HEK293 (cell line): ENCODE results near the gene LRRC8C.

ENCODE experiments used
- CTCF ChIA-PET: fragments of 350-600 bp; formaldehyde crosslinking; extraction: SDS; loops from one replicate; lab custom pipeline; 2021; ENCODE audit warnings: antibody characterized with exemption; lab: Yijun Ruan, JAX
- POLR2A ChIA-PET: fragments of 300-600 bp; formaldehyde crosslinking; extraction: SDS; loops from one replicate; lab custom pipeline; 2020; ENCODE audit warnings: antibody characterized with exemption, inconsistent platforms; lab: Yijun Ruan, JAX
- H3K27ac ChIP-seq: fragments of 200-500 bp; sonication (Bioruptor generic); 2 replicates; pipeline ENCODE4 v1.5.1; 2014; ENCODE audit warnings: low read depth, low read length, control low read depth, inconsistent platforms; ENCODE audit errors: extremely low read depth
- H3K36me3 ChIP-seq, 2 experiments: fragments of 200-500 bp in 1 of 2; sonication (Bioruptor generic) in 1 of 2; 1 replicate in 1 of 2; 2 replicates in 1 of 2; pipeline ENCODE4 v1.5.1; 2014 to 2017; ENCODE audit warnings: inconsistent platforms in 2 of 2, low read length in 2 of 2; ENCODE audit not compliant: control insufficient read depth in 2 of 2, insufficient read depth in 1 of 2
- H3K4me1 ChIP-seq: fragments of 200-500 bp; sonication (Bioruptor generic); 2 replicates; pipeline ENCODE4 v1.5.1; 2014; ENCODE audit warnings: mild to moderate bottlenecking, low read length, inconsistent platforms; ENCODE audit not compliant: control insufficient read depth, insufficient read depth
- H3K4me3 ChIP-seq: 2 replicates; pipeline ENCODE4 v1.5.1; 2011; ENCODE audit warnings: low read depth, mild to moderate bottlenecking, control low read depth, low read length, moderate library complexity
- H3K9me3 ChIP-seq: fragments of 200-500 bp; sonication (Bioruptor generic); 2 replicates; pipeline ENCODE4 v1.5.1; 2014; ENCODE audit warnings: low read depth, low read length, inconsistent platforms; ENCODE audit not compliant: control insufficient read depth, insufficient read depth
- KLF16 ChIP-seq: fragments of 450-650 bp; formaldehyde crosslinking; IDR thresholded peaks from 2 replicates; pipeline ENCODE4 v1.5.1; 2017; ENCODE audit warnings: missing biosample characterization, missing genetic modification characterization
- PRDM1 ChIP-seq: fragments of 450-650 bp; formaldehyde crosslinking; IDR thresholded peaks from 2 replicates; pipeline ENCODE4; 2016; ENCODE audit warnings: missing biosample characterization, missing genetic modification characterization
- SP2 ChIP-seq: fragments of 450-650 bp; formaldehyde crosslinking; IDR thresholded peaks from 2 replicates; pipeline ENCODE4 v1.5.1; 2016; ENCODE audit warnings: missing biosample characterization, missing genetic modification characterization
- ZNF114 ChIP-seq: fragments of 450-650 bp; formaldehyde crosslinking; IDR thresholded peaks from 2 replicates; pipeline ENCODE4 v1.5.0; 2017; ENCODE audit warnings: missing biosample characterization, missing genetic modification characterization
- ZNF202 ChIP-seq: fragments of 450-650 bp; formaldehyde crosslinking; IDR thresholded peaks from 2 replicates; pipeline ENCODE4 v1.5.1; 2016; ENCODE audit warnings: missing biosample characterization, missing genetic modification characterization, borderline replicate concordance
- ZNF23 ChIP-seq: fragments of 450-650 bp; formaldehyde crosslinking; IDR thresholded peaks from 2 replicates; pipeline ENCODE4 v1.5.1; 2016; ENCODE audit warnings: missing biosample characterization, missing genetic modification characterization, borderline replicate concordance
- ZNF24 ChIP-seq: fragments of 450-650 bp; formaldehyde crosslinking; IDR thresholded peaks from 2 replicates; pipeline ENCODE4 v1.5.1; 2016; ENCODE audit warnings: missing biosample characterization, missing genetic modification characterization
- ZNF248 ChIP-seq: fragments of 450-650 bp; formaldehyde crosslinking; IDR thresholded peaks from 2 replicates; pipeline ENCODE4 v1.5.1; 2017; ENCODE audit warnings: missing biosample characterization, missing genetic modification characterization
- ZNF341 ChIP-seq: fragments of 450-650 bp; formaldehyde crosslinking; IDR thresholded peaks from 2 replicates; pipeline ENCODE4; 2016; ENCODE audit warnings: low read depth, missing biosample characterization, missing genetic modification characterization
- ZNF404 ChIP-seq: fragments of 450-650 bp; formaldehyde crosslinking; IDR thresholded peaks from 2 replicates; pipeline ENCODE4 v1.5.1; 2017; ENCODE audit warnings: missing biosample characterization, missing genetic modification characterization
- ZNF449 ChIP-seq: fragments of 450-650 bp; formaldehyde crosslinking; IDR thresholded peaks from 2 replicates; pipeline ENCODE4 v1.5.1; 2017; ENCODE audit warnings: missing biosample characterization, mild to moderate bottlenecking, missing genetic modification characterization, moderate library complexity
- ZNF529 ChIP-seq: fragments of 450-650 bp; formaldehyde crosslinking; IDR thresholded peaks from 2 replicates; pipeline ENCODE4 v1.5.1; 2017; ENCODE audit warnings: missing genetic modification characterization, missing biosample characterization; ENCODE audit not compliant: insufficient replicate concordance
- ZNF548 ChIP-seq: fragments of 450-650 bp; formaldehyde crosslinking; IDR thresholded peaks from 2 replicates; pipeline ENCODE4 v1.5.1; 2016; ENCODE audit warnings: missing biosample characterization, missing genetic modification characterization
- ZNF571 ChIP-seq: fragments of 450-650 bp; formaldehyde crosslinking; IDR thresholded peaks from 2 replicates; pipeline ENCODE4 v1.5.0; 2017; ENCODE audit warnings: missing biosample characterization, missing genetic modification characterization
- ZNF610 ChIP-seq: fragments of 450-650 bp; formaldehyde crosslinking; IDR thresholded peaks from 2 replicates; pipeline ENCODE4 v1.5.1; 2016; ENCODE audit warnings: missing biosample characterization, missing genetic modification characterization, borderline replicate concordance
- ZNF776 ChIP-seq: fragments of 450-650 bp; formaldehyde crosslinking; IDR thresholded peaks from 2 replicates; pipeline ENCODE4 v1.5.0; 2017; ENCODE audit warnings: missing biosample characterization, missing genetic modification characterization, borderline replicate concordance
- TF ChIP-seq, protein P1 (sequence below): fragments of 450-650 bp; formaldehyde crosslinking; IDR thresholded peaks from 2 replicates; pipeline ENCODE4 v1.5.1; 2017; ENCODE audit warnings: missing biosample characterization, missing genetic modification characterization
- TF ChIP-seq, protein P2 (sequence below): fragments of 450-650 bp; formaldehyde crosslinking; IDR thresholded peaks from 2 replicates; pipeline ENCODE4 v1.5.1; 2016; ENCODE audit warnings: missing biosample characterization, missing genetic modification characterization
- TF ChIP-seq, protein P3 (sequence below): fragments of 450-650 bp; formaldehyde crosslinking; IDR thresholded peaks from 2 replicates; pipeline ENCODE4 v1.5.1; 2016; ENCODE audit warnings: missing biosample characterization, missing genetic modification characterization
- TF ChIP-seq, protein P4 (sequence below): fragments of 450-650 bp; formaldehyde crosslinking; IDR thresholded peaks from 2 replicates; pipeline ENCODE4 v1.5.1; 2016; ENCODE audit warnings: missing biosample characterization, missing genetic modification characterization, low read depth

The LRRC8C gene

GRCh38 chr1:89649783-89650182, 16.9 kb downstream of the LRRC8C start:
- no peaks in the 10 kb centered on the region for H3K4me1 ChIP-seq
- POLR2A ChIA-PET = no interaction called here
- CTCF ChIA-PET = interaction anchor here (1.0 kb wide), 1 partner anchor 16 kb away, joined by 4 read pairs; no protein-coding TSS in a partner anchor
- H3K27ac ChIP-seq = no peak overlapping the region
- H3K4me3 ChIP-seq = no peak overlapping the region
- H3K36me3 ChIP-seq = no peaks in the 10 kb centered on the region
- no peaks in the 10 kb centered on the region for H3K9me3 ChIP-seq
- TF ChIP-seq ZNF24 (no peak), ZNF114 (tag by site-specific recombination) (no peak), ZNF449 (tag by site-specific recombination) (no peak), ZNF571 (no peak), ZNF548 (tag by site-specific recombination) (no peak), ZNF776 (tag by site-specific recombination) (no peak), ZNF23 (no peak), ZNF248 (tag by site-specific recombination) (no peak), PRDM1 (tag by site-specific recombination) (no peak), ZNF529 (tag by site-specific recombination) (no peak), ZNF341 (tag by site-specific recombination) (no peak), ZNF610 (tag by site-specific recombination) (no peak), ZNF202 (tag by site-specific recombination) (no peak), KLF16 (tag by site-specific recombination) (no peak), SP2 (tag by site-specific recombination) (no peak), ZNF404 (no peak)
- TF ChIP-seq, protein P1, sequence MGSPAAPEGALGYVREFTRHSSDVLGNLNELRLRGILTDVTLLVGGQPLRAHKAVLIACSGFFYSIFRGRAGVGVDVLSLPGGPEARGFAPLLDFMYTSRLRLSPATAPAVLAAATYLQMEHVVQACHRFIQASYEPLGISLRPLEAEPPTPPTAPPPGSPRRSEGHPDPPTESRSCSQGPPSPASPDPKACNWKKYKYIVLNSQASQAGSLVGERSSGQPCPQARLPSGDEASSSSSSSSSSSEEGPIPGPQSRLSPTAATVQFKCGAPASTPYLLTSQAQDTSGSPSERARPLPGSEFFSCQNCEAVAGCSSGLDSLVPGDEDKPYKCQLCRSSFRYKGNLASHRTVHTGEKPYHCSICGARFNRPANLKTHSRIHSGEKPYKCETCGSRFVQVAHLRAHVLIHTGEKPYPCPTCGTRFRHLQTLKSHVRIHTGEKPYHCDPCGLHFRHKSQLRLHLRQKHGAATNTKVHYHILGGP (tag by site-specific recombination) = no peak
- TF ChIP-seq, protein P2, sequence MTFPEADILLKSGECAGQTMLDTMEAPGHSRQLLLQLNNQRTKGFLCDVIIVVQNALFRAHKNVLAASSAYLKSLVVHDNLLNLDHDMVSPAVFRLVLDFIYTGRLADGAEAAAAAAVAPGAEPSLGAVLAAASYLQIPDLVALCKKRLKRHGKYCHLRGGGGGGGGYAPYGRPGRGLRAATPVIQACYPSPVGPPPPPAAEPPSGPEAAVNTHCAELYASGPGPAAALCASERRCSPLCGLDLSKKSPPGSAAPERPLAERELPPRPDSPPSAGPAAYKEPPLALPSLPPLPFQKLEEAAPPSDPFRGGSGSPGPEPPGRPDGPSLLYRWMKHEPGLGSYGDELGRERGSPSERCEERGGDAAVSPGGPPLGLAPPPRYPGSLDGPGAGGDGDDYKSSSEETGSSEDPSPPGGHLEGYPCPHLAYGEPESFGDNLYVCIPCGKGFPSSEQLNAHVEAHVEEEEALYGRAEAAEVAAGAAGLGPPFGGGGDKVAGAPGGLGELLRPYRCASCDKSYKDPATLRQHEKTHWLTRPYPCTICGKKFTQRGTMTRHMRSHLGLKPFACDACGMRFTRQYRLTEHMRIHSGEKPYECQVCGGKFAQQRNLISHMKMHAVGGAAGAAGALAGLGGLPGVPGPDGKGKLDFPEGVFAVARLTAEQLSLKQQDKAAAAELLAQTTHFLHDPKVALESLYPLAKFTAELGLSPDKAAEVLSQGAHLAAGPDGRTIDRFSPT (tag by site-specific recombination) = no peak
- TF ChIP-seq, protein P3, sequence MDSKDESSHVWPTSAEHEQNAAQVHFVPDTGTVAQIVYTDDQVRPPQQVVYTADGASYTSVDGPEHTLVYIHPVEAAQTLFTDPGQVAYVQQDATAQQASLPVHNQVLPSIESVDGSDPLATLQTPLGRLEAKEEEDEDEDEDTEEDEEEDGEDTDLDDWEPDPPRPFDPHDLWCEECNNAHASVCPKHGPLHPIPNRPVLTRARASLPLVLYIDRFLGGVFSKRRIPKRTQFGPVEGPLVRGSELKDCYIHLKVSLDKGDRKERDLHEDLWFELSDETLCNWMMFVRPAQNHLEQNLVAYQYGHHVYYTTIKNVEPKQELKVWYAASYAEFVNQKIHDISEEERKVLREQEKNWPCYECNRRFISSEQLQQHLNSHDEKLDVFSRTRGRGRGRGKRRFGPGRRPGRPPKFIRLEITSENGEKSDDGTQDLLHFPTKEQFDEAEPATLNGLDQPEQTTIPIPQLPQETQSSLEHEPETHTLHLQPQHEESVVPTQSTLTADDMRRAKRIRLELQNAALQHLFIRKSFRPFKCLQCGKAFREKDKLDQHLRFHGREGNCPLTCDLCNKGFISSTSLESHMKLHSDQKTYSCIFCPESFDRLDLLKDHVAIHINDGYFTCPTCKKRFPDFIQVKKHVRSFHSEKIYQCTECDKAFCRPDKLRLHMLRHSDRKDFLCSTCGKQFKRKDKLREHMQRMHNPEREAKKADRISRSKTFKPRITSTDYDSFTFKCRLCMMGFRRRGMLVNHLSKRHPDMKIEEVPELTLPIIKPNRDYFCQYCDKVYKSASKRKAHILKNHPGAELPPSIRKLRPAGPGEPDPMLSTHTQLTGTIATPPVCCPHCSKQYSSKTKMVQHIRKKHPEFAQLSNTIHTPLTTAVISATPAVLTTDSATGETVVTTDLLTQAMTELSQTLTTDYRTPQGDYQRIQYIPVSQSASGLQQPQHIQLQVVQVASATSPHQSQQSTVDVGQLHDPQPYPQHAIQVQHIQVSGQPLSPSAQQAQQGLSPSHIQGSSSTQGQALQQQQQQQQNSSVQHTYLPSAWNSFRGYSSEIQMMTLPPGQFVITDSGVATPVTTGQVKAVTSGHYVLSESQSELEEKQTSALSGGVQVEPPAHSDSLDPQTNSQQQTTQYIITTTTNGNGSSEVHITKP (tag by site-specific recombination) = no peak
- TF ChIP-seq, protein P4, sequence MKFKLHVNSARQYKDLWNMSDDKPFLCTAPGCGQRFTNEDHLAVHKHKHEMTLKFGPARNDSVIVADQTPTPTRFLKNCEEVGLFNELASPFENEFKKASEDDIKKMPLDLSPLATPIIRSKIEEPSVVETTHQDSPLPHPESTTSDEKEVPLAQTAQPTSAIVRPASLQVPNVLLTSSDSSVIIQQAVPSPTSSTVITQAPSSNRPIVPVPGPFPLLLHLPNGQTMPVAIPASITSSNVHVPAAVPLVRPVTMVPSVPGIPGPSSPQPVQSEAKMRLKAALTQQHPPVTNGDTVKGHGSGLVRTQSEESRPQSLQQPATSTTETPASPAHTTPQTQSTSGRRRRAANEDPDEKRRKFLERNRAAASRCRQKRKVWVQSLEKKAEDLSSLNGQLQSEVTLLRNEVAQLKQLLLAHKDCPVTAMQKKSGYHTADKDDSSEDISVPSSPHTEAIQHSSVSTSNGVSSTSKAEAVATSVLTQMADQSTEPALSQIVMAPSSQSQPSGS (tag by site-specific recombination) = no peak
